Testis (tissue), 3 donors: ENCODE measurements around the gene CGB7. TPM values are rescaled to one million over a fixed set of nuclear protein-coding genes. Genes with fewer than 3 reads are reported as not detected.

Experiments
- DNase-seq: peaks from one replicate; pipeline ENCODE4 v3.0.0-alpha.2; 2019
- H3K27ac ChIP-seq, 2 donors: fragments of 200-600 bp; sonication (generic); one replicate each; pipeline ENCODE4 v1.5.1; 2019
- H3K27me3 ChIP-seq: fragments of 200-600 bp; sonication (generic); one replicate; pipeline ENCODE4 v1.5.1; 2019
- H3K36me3 ChIP-seq: fragments of 200-600 bp; sonication (generic); one replicate; pipeline ENCODE4 v1.5.1; 2017; ENCODE audit warnings: low read depth; ENCODE audit errors: missing control alignments
- H3K4me1 ChIP-seq: fragments of 200-600 bp; sonication (generic); one replicate; pipeline ENCODE4 v1.5.1; 2019
- H3K4me3 ChIP-seq, 2 donors: fragments of 200-600 bp; sonication (generic); one replicate each; pipeline ENCODE4 v1.5.1; 2017 to 2019
- H3K9me3 ChIP-seq: fragments of 200-600 bp; sonication (generic); one replicate; pipeline ENCODE4 v1.5.1; 2017
- POLR2A ChIP-seq: fragments of 450-650 bp; IDR thresholded peaks from one replicate; pipeline ENCODE4 v1.6.1; 2017; ENCODE audit warnings: antibody characterized with exemption, mild to moderate bottlenecking, moderate library complexity
- WGBS, 2 donors: methylation state at CpG; one replicate each; pipeline ENCODE4 v1.1.5; 2018; 5-methylcytosine and 5-hydroxymethylcytosine counted together
- intact Hi-C: fragments of 100-400 bp; cut with DNase I; formaldehyde crosslinking; loops from one replicate; pipeline ENCODE4 v1.15.1; 2023; ENCODE audit warnings: low total_unique reads
- microRNA-seq, 2 donors: library from miRNA; unstranded; fragments of <30 nt; microRNA quantifications; one replicate each; pipeline ENCODE4, GENCODE V29; 2016; ENCODE audit warnings: borderline number of aligned reads in 2 of 2, borderline replicate concordance in 1 of 2
- polyA plus RNA-seq: library from polyadenylated mRNA; stranded (reverse); fragments of 350-450 nt; fragmentation: Illumina TruSeq; extraction: RNeasy Lipid Tissue Mini Kit (QIAGEN cat#74804); gene quantifications from one replicate; pipeline ENCODE4 v1.2.3, GENCODE V29; 2014; ENCODE audit warnings: low read depth, low replicate concordance; ENCODE audit not compliant: insufficient read depth
- small RNA-seq, 2 donors: library from RNA; depleted of rRNA; stranded (forward); fragments of <200 nt; gene quantifications; one replicate each; pipeline ENCODE3, GENCODE V24; 2016
- total RNA-seq, 2 donors: library from RNA; depleted of rRNA; stranded (reverse); fragments of >200 nt; gene quantifications; one replicate each; pipeline ENCODE4 v1.2.3, GENCODE V29; 2016
- TF ChIP-seq, protein P1 (sequence below), 3 experiments: fragments of 450-650 bp in 2 of 3; fragments of 200-600 bp in 1 of 3; sonication (generic) in 1 of 3; IDR thresholded peaks; one replicate each; pipeline ENCODE4 v1.5.1; 2016 to 2019; ENCODE audit warnings: antibody characterized with exemption in 3 of 3, mild to moderate bottlenecking in 2 of 3, moderate library complexity in 1 of 3

Gene CGB7
- total and polyA plus RNA-seq, 3 donors from 2014 or later = 1.7 to 3.8 (median 3.0) TPM

DNA sequence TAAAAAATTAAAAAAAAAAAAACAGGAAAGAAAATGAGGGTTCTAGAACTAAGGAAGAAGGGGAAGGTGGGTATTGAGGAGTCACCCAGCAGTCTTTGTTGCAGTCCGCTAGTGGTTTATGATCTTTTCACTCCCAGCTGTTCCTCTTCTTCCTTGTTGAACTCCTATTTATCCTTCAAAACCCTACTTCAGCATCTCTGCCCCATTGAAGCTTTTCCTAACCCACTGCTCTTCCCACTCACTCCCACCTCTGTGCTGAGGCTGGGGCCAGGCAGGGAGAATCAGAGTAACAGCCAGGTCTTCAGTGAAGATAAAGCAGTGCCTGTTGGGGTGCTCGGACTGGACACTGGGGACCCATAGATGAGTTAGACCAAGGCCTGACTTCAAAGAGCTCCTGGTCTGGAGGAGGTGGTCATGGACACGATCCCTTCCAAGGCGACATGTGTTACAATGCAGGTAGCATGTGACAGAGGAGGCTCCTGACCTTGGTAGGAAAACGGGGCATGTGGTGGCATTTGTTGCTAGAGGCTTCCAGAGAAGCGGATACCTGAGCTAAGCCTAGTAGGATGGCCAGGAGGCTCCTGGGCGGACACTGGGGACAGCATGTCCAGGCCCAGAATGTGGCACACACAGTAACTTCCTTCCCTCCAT lies 52.5 kb downstream of the CGB7 start:
- H3K27me3 ChIP-seq = no peaks in the 10 kb centered on the region
- H3K36me3 ChIP-seq = no peaks in the 10 kb centered on the region
- DNase-seq = no peak
- WGBS, 2 donors = 88 to 91% methylated on average over 7 of the region's 7 CpGs
- H3K27ac ChIP-seq = no peak overlapping the region
- H3K4me1 ChIP-seq = no peaks in the 10 kb centered on the region
- intact Hi-C loops = no loop called here
- no peaks in the 10 kb centered on the region for H3K9me3 ChIP-seq
- TF ChIP-seq POLR2A = no peak
- TF ChIP-seq, protein P1, sequence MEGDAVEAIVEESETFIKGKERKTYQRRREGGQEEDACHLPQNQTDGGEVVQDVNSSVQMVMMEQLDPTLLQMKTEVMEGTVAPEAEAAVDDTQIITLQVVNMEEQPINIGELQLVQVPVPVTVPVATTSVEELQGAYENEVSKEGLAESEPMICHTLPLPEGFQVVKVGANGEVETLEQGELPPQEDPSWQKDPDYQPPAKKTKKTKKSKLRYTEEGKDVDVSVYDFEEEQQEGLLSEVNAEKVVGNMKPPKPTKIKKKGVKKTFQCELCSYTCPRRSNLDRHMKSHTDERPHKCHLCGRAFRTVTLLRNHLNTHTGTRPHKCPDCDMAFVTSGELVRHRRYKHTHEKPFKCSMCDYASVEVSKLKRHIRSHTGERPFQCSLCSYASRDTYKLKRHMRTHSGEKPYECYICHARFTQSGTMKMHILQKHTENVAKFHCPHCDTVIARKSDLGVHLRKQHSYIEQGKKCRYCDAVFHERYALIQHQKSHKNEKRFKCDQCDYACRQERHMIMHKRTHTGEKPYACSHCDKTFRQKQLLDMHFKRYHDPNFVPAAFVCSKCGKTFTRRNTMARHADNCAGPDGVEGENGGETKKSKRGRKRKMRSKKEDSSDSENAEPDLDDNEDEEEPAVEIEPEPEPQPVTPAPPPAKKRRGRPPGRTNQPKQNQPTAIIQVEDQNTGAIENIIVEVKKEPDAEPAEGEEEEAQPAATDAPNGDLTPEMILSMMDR (IDR thresholded peaks at IDR 0.05) = no peak
- H3K4me3 ChIP-seq = no peak overlapping the region

Small RNA genes lying within 50 kb of the gene (microRNA-seq; reads per million reads assigned to microRNA genes)
- gene MIR6798 = 0 to 2.1 reads per million in 2 donors

Small RNA genes lying within 50 kb of the gene (small RNA-seq; reads per million reads assigned to genes)
- gene MIR6798 (0 to 0.19 reads per million in 2 donors), gene RN7SL708P (0 reads per million in 2 donors)

Other genes starting within 250 kb of the CGB7 start
- 10 to 100 TPM; 58.5 to 67.4 TPM for gene BCAT2, start 246.7 kb downstream of the CGB7 start, total RNA-seq
- 38.0 TPM for gene BCAT2, start 246.7 kb downstream of the CGB7 start, polyA plus RNA-seq
- 10 to 100 TPM in 1 of 2 donors, 1 to 10 TPM in 1; 5.6 to 11.9 TPM for gene HSD17B14, start 221.3 kb downstream of the CGB7 start, total RNA-seq
- 8.8 TPM for gene HSD17B14, start 221.3 kb downstream of the CGB7 start, polyA plus RNA-seq
- gene PLEKHA4, start 189.1 kb downstream of the CGB7 start, total RNA-seq = 10 to 100 TPM; 12.8 to 22.3 TPM
- 19.9 TPM for gene PLEKHA4, start 189.1 kb downstream of the CGB7 start, polyA plus RNA-seq
- 10 to 100 TPM; 37.2 to 40.9 TPM for gene PPP1R15A, start 185.3 kb downstream of the CGB7 start, total RNA-seq
- gene PPP1R15A, start 185.3 kb downstream of the CGB7 start, polyA plus RNA-seq = 48.3 TPM
- 10 to 100 TPM; 24.5 to 55.2 TPM for gene TULP2, start 159.0 kb downstream of the CGB7 start, total RNA-seq
- gene TULP2, start 159.0 kb downstream of the CGB7 start, polyA plus RNA-seq = 72.6 TPM
- gene NUCB1, start 157.4 kb downstream of the CGB7 start, total RNA-seq = 100 to 1,000 TPM; 139 to 208 TPM
- gene NUCB1, start 157.4 kb downstream of the CGB7 start, polyA plus RNA-seq = 136 TPM
- gene DHDH, start 124.0 kb downstream of the CGB7 start, total RNA-seq = 1 to 10 TPM; 2.3 to 2.4 TPM
- gene DHDH, start 124.0 kb downstream of the CGB7 start, polyA plus RNA-seq = 3.1 TPM
- 10 to 100 TPM; 50.1 to 52.1 TPM for gene BAX, start 102.9 kb downstream of the CGB7 start, total RNA-seq
- gene BAX, start 102.9 kb downstream of the CGB7 start, polyA plus RNA-seq = 48.7 TPM
- gene FTL, start 92.4 kb downstream of the CGB7 start, total RNA-seq = 100 to 1,000 TPM; 746 to 935 TPM
- 1,424 TPM for gene FTL, start 92.4 kb downstream of the CGB7 start, polyA plus RNA-seq
- gene GYS1, start 64.4 kb downstream of the CGB7 start, total RNA-seq = 10 to 100 TPM; 21.1 to 23.6 TPM
- gene GYS1, start 64.4 kb downstream of the CGB7 start, polyA plus RNA-seq = 13.8 TPM
- gene RUVBL2, start 63.9 kb downstream of the CGB7 start, total RNA-seq = 100 to 1,000 TPM; 299 to 395 TPM
- gene RUVBL2, start 63.9 kb downstream of the CGB7 start, polyA plus RNA-seq = 528 TPM
- 10 to 100 TPM in 1 of 2 donors, 1 to 10 TPM in 1; 5.5 to 13.9 TPM for gene LHB, start 40.7 kb downstream of the CGB7 start, total RNA-seq
- gene LHB, start 40.7 kb downstream of the CGB7 start, polyA plus RNA-seq = 4.4 TPM
- gene CGB3, start 33.4 kb downstream of the CGB7 start, total RNA-seq = not detected
- not detected for gene CGB3, start 33.4 kb downstream of the CGB7 start, polyA plus RNA-seq
- 1 to 10 TPM in 1 of 2 donors, under 1 TPM in 1; 0.99 to 3.6 TPM for gene CGB2, start 25.9 kb downstream of the CGB7 start, total RNA-seq
- 2.5 TPM for gene CGB2, start 25.9 kb downstream of the CGB7 start, polyA plus RNA-seq
- gene CGB1, start 20.9 kb downstream of the CGB7 start, total RNA-seq = 1 to 10 TPM; 2.3 to 2.9 TPM
- gene CGB1, start 20.9 kb downstream of the CGB7 start, polyA plus RNA-seq = not detected
- gene CGB5, start 13.9 kb downstream of the CGB7 start, total RNA-seq = 1 to 10 TPM in 1 of 2 donors, not detected in 1; 2.4 TPM
- not detected for gene CGB5, start 13.9 kb downstream of the CGB7 start, polyA plus RNA-seq
- under 1 TPM in 1 of 2 donors, not detected in 1; 0.43 TPM for gene CGB8, start 8.6 kb downstream of the CGB7 start, total RNA-seq
- gene CGB8, start 8.6 kb downstream of the CGB7 start, polyA plus RNA-seq = not detected
- gene NTF4, start 7.1 kb upstream of the CGB7 start, total RNA-seq = under 1 TPM; 0.31 to 0.55 TPM
- 0.49 TPM for gene NTF4, start 7.1 kb upstream of the CGB7 start, polyA plus RNA-seq
- under 1 TPM; 0.25 to 0.39 TPM for gene KCNA7, start 14.9 kb upstream of the CGB7 start, total RNA-seq
- 0.16 TPM for gene KCNA7, start 14.9 kb upstream of the CGB7 start, polyA plus RNA-seq
- 100 to 1,000 TPM; 422 to 484 TPM for gene SNRNP70, start 27.7 kb upstream of the CGB7 start, total RNA-seq
- 184 TPM for gene SNRNP70, start 27.7 kb upstream of the CGB7 start, polyA plus RNA-seq
- 10 to 100 TPM; 57.6 to 66.2 TPM for gene LIN7B, start 56.6 kb upstream of the CGB7 start, total RNA-seq
- 22.4 TPM for gene LIN7B, start 56.6 kb upstream of the CGB7 start, polyA plus RNA-seq
- gene C19orf73, start 61.4 kb upstream of the CGB7 start, total RNA-seq = 1 to 10 TPM; 4.0 to 8.5 TPM
- gene C19orf73, start 61.4 kb upstream of the CGB7 start, polyA plus RNA-seq = 1.5 TPM
- gene PPFIA3, start 61.8 kb upstream of the CGB7 start, total RNA-seq = 10 to 100 TPM in 1 of 2 donors, 1 to 10 TPM in 1; 9.2 to 13.1 TPM
- gene PPFIA3, start 61.8 kb upstream of the CGB7 start, polyA plus RNA-seq = 8.8 TPM
- gene HRC, start 97.6 kb upstream of the CGB7 start, total RNA-seq = 1 to 10 TPM; 1.8 to 5.4 TPM
- gene HRC, start 97.6 kb upstream of the CGB7 start, polyA plus RNA-seq = 4.1 TPM
- gene TRPM4, start 100.0 kb upstream of the CGB7 start, total RNA-seq = 10 to 100 TPM; 30.5 to 45.7 TPM
- gene TRPM4, start 100.0 kb upstream of the CGB7 start, polyA plus RNA-seq = 16.0 TPM